PC-3 (cell line): ENCODE measurements around the gene CTXN1. TPM values are rescaled to one million over a fixed set of nuclear protein-coding genes. Genes with fewer than 3 reads are reported as not detected.
A peak's percentile ranks its signal among the peaks of the same experiment; 100 is the strongest.
"Not testable (repeated sequence)": the region's sequence is repeated elsewhere in the genome, so short reads cannot be mapped to it uniquely, and the experiment has no call there.

Source experiments
- ATAC-seq: fragments of 200-7000 bp; cut with Tn5 transposase; 2 replicates; pipeline ENCODE4 v1.9.1; 2020; ENCODE audit warnings: mild to moderate bottlenecking, moderate library complexity
- BruUV-seq: library from RNA; stranded (reverse); fragments of 400-500 nt; replicated peaks from 2 replicates; lab custom pipeline; 2021; lab: Mats Ljungman, UMichigan
- CTCF ChIA-PET: fragments of 300-600 bp; sonication (Branson Sonifier 250); formaldehyde crosslinking; loops from one replicate; lab custom pipeline; 2022; ENCODE audit warnings: antibody characterized with exemption; lab: Charles Lee
- POLR2A ChIA-PET: fragments of 300-600 bp; sonication (Branson Sonifier 250); formaldehyde crosslinking; loops from one replicate; lab custom pipeline; 2022; ENCODE audit warnings: antibody characterized with exemption; ENCODE audit not compliant: unreplicated experiment; lab: Charles Lee
- DNase-seq: peaks from one replicate; pipeline ENCODE4 v3.0.0-alpha.2; 2015
- H2AFZ ChIP-seq: fragments of 300-600 bp; sonication (generic); 2 replicates; pipeline ENCODE4 v1.6.0; 2016; ENCODE audit warnings: antibody characterized with exemption, low read length
- H3F3A ChIP-seq: fragments of 300-600 bp; sonication (generic); one replicate; pipeline ENCODE4 v1.6.0; 2017; ENCODE audit warnings: antibody characterized with exemption, low read length, control low read depth, mild to moderate bottlenecking; ENCODE audit not compliant: unreplicated experiment
- H3K27ac ChIP-seq: fragments of 300-600 bp; sonication (generic); 2 replicates; pipeline ENCODE4 v1.5.1; 2016; ENCODE audit warnings: mild to moderate bottlenecking, low read length
- H3K27me3 ChIP-seq: fragments of 300-600 bp; sonication (generic); 2 replicates; pipeline ENCODE4 v1.6.1; 2016; ENCODE audit warnings: low read length, mixed read lengths
- H3K36me3 ChIP-seq: fragments of 300-600 bp; sonication (generic); 2 replicates; pipeline ENCODE4 v1.6.1; 2016; ENCODE audit warnings: low read depth, mixed run types, low read length, mixed read lengths
- H3K4me1 ChIP-seq: fragments of 300-600 bp; sonication (generic); 2 replicates; pipeline ENCODE4 v1.5.1; 2016; ENCODE audit warnings: low read length; ENCODE audit not compliant: insufficient read depth
- H3K4me2 ChIP-seq: fragments of 300-600 bp; sonication (generic); 2 replicates; pipeline ENCODE4 v1.6.0; 2016; ENCODE audit warnings: low read length
- H3K4me3 ChIP-seq: fragments of 300-600 bp; sonication (generic); 2 replicates; pipeline ENCODE4 v1.5.1; 2016; ENCODE audit warnings: mild to moderate bottlenecking, low read length, mixed read lengths
- H3K79me2 ChIP-seq: fragments of 300-600 bp; sonication (generic); 2 replicates; pipeline ENCODE4 v1.6.1; 2017; ENCODE audit warnings: low read length, mixed read lengths
- H3K9ac ChIP-seq: fragments of 300-600 bp; sonication (generic); 2 replicates; pipeline ENCODE4 v1.6.0; 2016; ENCODE audit warnings: mild to moderate bottlenecking, low read length
- H3K9me2 ChIP-seq: fragments of 300-600 bp; sonication (generic); replicated peaks from 2 replicates; pipeline ENCODE4 v1.6.1; 2016; ENCODE audit warnings: mixed run types, low read length, mixed read lengths
- H3K9me3 ChIP-seq: fragments of 300-600 bp; sonication (generic); 2 replicates; pipeline ENCODE4 v1.6.1; 2016; ENCODE audit warnings: low read length, mixed read lengths
- H4K20me1 ChIP-seq: fragments of 300-600 bp; sonication (generic); 2 replicates; pipeline ENCODE4 v1.6.1; 2016; ENCODE audit warnings: low read length, mixed read lengths
- CTCF ChIP-seq: fragments of 300-600 bp; sonication (generic); conservative IDR thresholded peaks from 2 replicates; pipeline ENCODE4 v1.5.1; 2017; ENCODE audit warnings: antibody characterized with exemption, low read depth, mild to moderate bottlenecking, low read length
- EZH2 ChIP-seq: fragments of 300-600 bp; sonication (generic); IDR thresholded peaks from one replicate; pipeline ENCODE4 v1.6.1; 2017; ENCODE audit warnings: antibody characterized with exemption, mild to moderate bottlenecking, low read length; ENCODE audit not compliant: unreplicated experiment
- EZH2phosphoT487 ChIP-seq: fragments of 300-600 bp; sonication (generic); IDR thresholded peaks from 2 replicates; pipeline ENCODE4 v1.6.1; 2018; ENCODE audit warnings: mild to moderate bottlenecking, antibody characterized with exemption, low read length, borderline replicate concordance
- intact Hi-C: fragments of 100-400 bp; cut with micrococcal nuclease; formaldehyde crosslinking; loops from 2 replicates; pipeline ENCODE4 v1.9.0; 2023
- total RNA-seq: library from RNA; depleted of rRNA; stranded (reverse); fragments of >200 nt; gene quantifications from 2 replicates; pipeline ENCODE4 v1.2.3, GENCODE V29; 2014

Gene CTXN1
- total RNA-seq, 1 experiment from 2014 or later, result 11.4 TPM

- H2AFZ ChIP-seq, result no peak overlapping the region
- no peaks in the 10 kb centered on the region for H3K79me2 ChIP-seq
- POLR2A ChIA-PET, result interaction anchor here (0.6 to 1.2 kb wide), 2 partner anchors 13 to 247 kb away, joined by 5 to 23 read pairs; partner anchors contain the start of gene TIMM44
- peaks cover 49% of the 10 kb centered on the region for H3K36me3 ChIP-seq
- H3K9ac ChIP-seq, result no peak overlapping the region
- no peaks in the 10 kb centered on the region for H3K27me3 ChIP-seq
- peaks cover 39% of the 10 kb centered on the region for H3K4me1 ChIP-seq
- CTCF ChIA-PET, result no interaction called here
- intact Hi-C loops, result no loop called here
- TF ChIP-seq CTCF, result no peak
- TF ChIP-seq EZH2, result no peak
- no peak for TF ChIP-seq EZH2phosphoT487
- BruUV-seq, result no TSS peak
- 0 out of 2 replicates have a peak overlapping the region, but pooled peaks have one; percentile 86 for H3K27ac ChIP-seq
- H3K9me3 ChIP-seq, result no peaks in the 10 kb centered on the region
- H3K4me2 ChIP-seq, result no peak overlapping the region
- H3F3A ChIP-seq, result no peaks in the 10 kb centered on the region
- H3K9me2 ChIP-seq, result no peaks in the 10 kb centered on the region
- ATAC-seq (no peak), DNase-seq (no peak)
- no peak overlapping the region for H3K4me3 ChIP-seq
- H4K20me1 ChIP-seq, result 0 out of 2 replicates have a peak, but pooled peaks cover 5% of the 10 kb centered on the region
Measured at GRCh38 chr19:7930765-7931164, 4.8 kb upstream of the CTXN1 start.

GRCh38 chr19:7930030-7930429 is 4.1 kb upstream of the CTXN1 start:
- H3K4me3 ChIP-seq, H4K20me1 ChIP-seq, H3F3A ChIP-seq, H3K79me2 ChIP-seq, CTCF ChIA-PET, H3K9me2 ChIP-seq, BruUV-seq, H3K27me3 ChIP-seq, intact Hi-C loops, ATAC-seq, H3K9me3 ChIP-seq, H2AFZ ChIP-seq: not testable (repeated sequence)
- Histone ChIP-seq H3K36me3 (peaks cover 44% of the 10 kb centered on the region), H3K27ac (peak overlapping the region; percentile 86), H3K4me2 (peak overlapping the region; percentile 55; the same call in 1 of the 2 replicates), H3K9ac (0 out of 2 replicates have a peak overlapping the region, but pooled peaks have one; percentile 42), H3K4me1 (peaks cover 44% of the 10 kb centered on the region)
- POLR2A ChIA-PET, result interaction anchor here (0.6 to 1.2 kb wide), 2 partner anchors 14 to 248 kb away, joined by 5 to 23 read pairs; partner anchors contain the start of gene TIMM44
- peak; percentile 49 for DNase-seq

DNA sequence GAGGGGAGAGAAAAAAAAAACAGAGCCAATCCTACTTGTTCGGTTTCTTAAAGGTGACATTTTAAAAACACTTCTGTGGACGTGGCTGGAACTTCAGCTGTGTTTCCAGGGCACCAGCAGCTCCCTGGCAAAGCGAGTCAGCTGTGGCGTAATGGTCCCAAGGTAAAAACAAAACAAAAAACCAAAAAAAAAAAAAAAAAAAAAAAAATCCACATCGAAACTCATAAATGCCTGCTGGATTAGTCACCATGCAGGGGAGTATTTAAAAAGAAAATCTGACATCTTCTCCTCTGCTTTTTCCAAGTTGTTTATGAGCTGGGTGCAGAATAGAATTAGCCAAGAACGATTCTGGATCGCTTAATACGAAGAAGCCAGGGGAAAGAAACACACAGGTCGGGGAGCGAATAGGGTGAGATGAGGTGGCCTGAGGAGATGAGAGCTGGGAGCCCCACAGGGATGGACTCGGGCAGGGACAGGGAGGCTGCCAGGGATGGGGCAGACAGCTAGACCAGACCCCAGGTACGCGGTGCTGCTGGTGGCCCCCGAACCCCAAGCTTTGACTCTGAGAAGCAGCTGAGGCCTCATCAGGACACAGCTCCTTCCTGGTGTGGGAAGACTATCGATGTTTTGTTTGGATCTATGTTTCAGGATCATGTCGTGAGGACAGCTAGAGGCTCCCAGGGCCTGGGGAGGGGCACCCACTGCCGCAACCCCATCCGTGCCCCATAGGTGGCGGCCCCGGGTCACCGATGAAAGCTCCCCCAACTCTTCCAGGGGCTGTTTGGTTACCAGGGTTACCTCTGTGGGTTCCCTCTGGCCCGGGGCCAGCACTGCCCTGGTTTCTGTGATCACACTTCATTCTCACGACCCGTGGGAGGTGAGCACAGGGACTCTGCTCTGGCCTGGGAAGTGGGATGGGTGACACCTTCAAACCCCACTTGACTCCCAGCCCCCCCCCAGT is 3.1 kb upstream of the CTXN1 start:
- H3K27ac ChIP-seq, result peak overlapping the region; percentile 86
- no peaks in the 10 kb centered on the region for H3K79me2 ChIP-seq
- ChIA-PET CTCF (interaction anchor here (0.5 to 1.6 kb wide), 8 partner anchors 8 to 423 kb away, joined by 3 to 20 read pairs (median 8); partner anchors contain the start of genes ELAVL1, SNAPC2 and TIMM44), POLR2A (interaction anchor here (0.6 to 1.5 kb wide), 8 partner anchors 8 to 578 kb away, joined by 5 to 47 read pairs (median 20); partner anchors contain the start of genes SNAPC2 and TIMM44)
- H4K20me1 ChIP-seq, result 0 out of 2 replicates have a peak, but pooled peaks cover 5% of the 10 kb centered on the region
- intact Hi-C loops, result loop anchor here (1.0 to 5.0 kb wide), 2 partner anchors 14 to 77 kb away; partner anchors contain the start of gene TIMM44
- no peak overlapping the region for H2AFZ ChIP-seq
- DNase-seq (peak; percentile 87), ATAC-seq (peak; percentile 25)
- peak; percentile 68 for TF ChIP-seq CTCF
- TF ChIP-seq EZH2, result no peak
- H3K9ac ChIP-seq, result peak overlapping the region; percentile 42
- no peaks in the 10 kb centered on the region for H3K27me3 ChIP-seq
- H3K4me1 ChIP-seq, result peaks cover 44% of the 10 kb centered on the region
- H3F3A ChIP-seq, result no peaks in the 10 kb centered on the region
- no peaks in the 10 kb centered on the region for H3K9me2 ChIP-seq
- H3K36me3 ChIP-seq, result peaks cover 36% of the 10 kb centered on the region
- no peaks in the 10 kb centered on the region for H3K9me3 ChIP-seq
- TSS peak; percentile 70 for BruUV-seq
- peak overlapping the region; percentile 55 for H3K4me2 ChIP-seq
- H3K4me3 ChIP-seq, result peak overlapping the region; percentile 21; the same call in 1 of the 2 replicates
